HG02623 (cell line): ENCODE data around the gene SARDH.

Experiments
- ATAC-seq: cut with Tn5 transposase; IDR thresholded peaks from one replicate; pipeline ENCODE4 v1.9.1; 2021; ENCODE audit warnings: moderate library complexity; ENCODE audit not compliant: unreplicated experiment

SARDH gene

GRCh38 chr9:133734590-133735414, 3.4 kb downstream of the SARDH start:
- no peak for ATAC-seq

- no peak for ATAC-seq
Observed at GRCh38 chr9:133733796-133734533, 4.2 kb downstream of the SARDH start.

- ATAC-seq = no peak
Observed at GRCh38 chr9:133733421-133733795, 4.7 kb downstream of the SARDH start.

- no peak for ATAC-seq
Observed at GRCh38 chr9:133732639-133733408, 5.3 kb downstream of the SARDH start.

- ATAC-seq = no peak
Observed at GRCh38 chr9:133731876-133732638, 6.1 kb downstream of the SARDH start.

- ATAC-seq = no peak
Observed at GRCh38 chr9:133730994-133731715, 7.0 kb downstream of the SARDH start.

GRCh38 chr9:133729617-133730281, 8.4 kb downstream of the SARDH start:
- no peak for ATAC-seq

- no peak for ATAC-seq
Observed at GRCh38 chr9:133728856-133729616, 9.1 kb downstream of the SARDH start.

- ATAC-seq = no peak
Observed at GRCh38 chr9:133727876-133728441, 10.2 kb downstream of the SARDH start.

GRCh38 chr9:133727277-133727875, 10.8 kb downstream of the SARDH start:
- ATAC-seq = no peak

- ATAC-seq = no peak
Observed at GRCh38 chr9:133726401-133727276, 11.5 kb downstream of the SARDH start.

GRCh38 chr9:133725886-133726285, 12.3 kb downstream of the SARDH start:
- ATAC-seq = no peak

- ATAC-seq = no peak
Observed at GRCh38 chr9:133718563-133719315, 19.4 kb downstream of the SARDH start.

- ATAC-seq = no peak
Observed at GRCh38 chr9:133717113-133718031, 20.8 kb downstream of the SARDH start.

GRCh38 chr9:133716564-133717112, 21.5 kb downstream of the SARDH start:
- no peak for ATAC-seq
